OCI-LY3 (cell line): ENCODE data around the gene PROM1.

Experiments
- H2AFZ ChIP-seq: fragments of 200-600, 300-600 bp; shearing (Covaris generic); 2 replicates; pipeline ENCODE4 v1.6.0; 2014; ENCODE audit warnings: antibody characterized with exemption, low read depth, low read length
- H3K27ac ChIP-seq: fragments of 200-600, 300-600 bp; sonication (generic); 2 replicates; pipeline ENCODE4 v1.5.1; 2014; ENCODE audit warnings: mild to moderate bottlenecking, low read length, moderate library complexity, mixed read lengths
- H3K27me3 ChIP-seq: fragments of 200-600, 300-600 bp; sonication (generic); 2 replicates; pipeline ENCODE4 v1.6.1; 2014; ENCODE audit warnings: low read depth, low read length, mixed read lengths
- H3K36me3 ChIP-seq: fragments of 200-600, 300-600 bp; sonication (generic); replicated peaks from 2 replicates; pipeline ENCODE3; 2014; ENCODE audit warnings: low read depth, low read length, mixed read lengths
- H3K4me1 ChIP-seq: fragments of 300-600, 200-600 bp; sonication (generic); 2 replicates; pipeline ENCODE4 v1.6.1; 2014; ENCODE audit warnings: low read length, mixed read lengths
- H3K4me2 ChIP-seq: fragments of 200-600, 300-600 bp; sonication (generic); 2 replicates; pipeline ENCODE4 v1.6.1; 2014; ENCODE audit warnings: low read length, mixed read lengths
- H3K4me3 ChIP-seq: fragments of 300-600, 200-600 bp; sonication (generic); 2 replicates; pipeline ENCODE4 v1.5.1; 2014; ENCODE audit warnings: antibody characterized with exemption, mild to moderate bottlenecking, low read length, moderate library complexity
- H3K79me2 ChIP-seq: fragments of 300-600, 200-600 bp; shearing (Covaris generic); 2 replicates; pipeline ENCODE4 v1.6.1; 2014; ENCODE audit warnings: mild to moderate bottlenecking, low read length, mixed read lengths
- H3K9ac ChIP-seq: fragments of 300-600, 200-600 bp; shearing (Covaris generic); 2 replicates; pipeline ENCODE4 v1.6.0; 2014; ENCODE audit warnings: mild to moderate bottlenecking, low read length, moderate library complexity
- H3K9me3 ChIP-seq: fragments of 200-600, 300-600 bp; shearing (Covaris generic); 2 replicates; pipeline ENCODE4 v1.6.1; 2014; ENCODE audit warnings: low read length, mixed read lengths; ENCODE audit not compliant: insufficient read depth
- H4K20me1 ChIP-seq: fragments of 200-600, 300-600 bp; sonication (generic); 2 replicates; pipeline ENCODE4 v1.6.1; 2016; ENCODE audit warnings: low read length, mixed read lengths; ENCODE audit not compliant: insufficient read depth
- CTCF ChIP-seq: fragments of 200-600, 300-600 bp; sonication (generic); IDR thresholded peaks from 2 replicates; pipeline ENCODE4 v1.5.1; 2014; ENCODE audit warnings: antibody characterized with exemption, low read length, low read depth
- EZH2phosphoT487 ChIP-seq: fragments of 200-600 bp; shearing (Covaris generic); IDR thresholded peaks from 2 replicates; pipeline ENCODE4 v1.6.1; 2018; ENCODE audit warnings: antibody characterized with exemption, mixed run types, low read depth

Gene PROM1

DNA sequence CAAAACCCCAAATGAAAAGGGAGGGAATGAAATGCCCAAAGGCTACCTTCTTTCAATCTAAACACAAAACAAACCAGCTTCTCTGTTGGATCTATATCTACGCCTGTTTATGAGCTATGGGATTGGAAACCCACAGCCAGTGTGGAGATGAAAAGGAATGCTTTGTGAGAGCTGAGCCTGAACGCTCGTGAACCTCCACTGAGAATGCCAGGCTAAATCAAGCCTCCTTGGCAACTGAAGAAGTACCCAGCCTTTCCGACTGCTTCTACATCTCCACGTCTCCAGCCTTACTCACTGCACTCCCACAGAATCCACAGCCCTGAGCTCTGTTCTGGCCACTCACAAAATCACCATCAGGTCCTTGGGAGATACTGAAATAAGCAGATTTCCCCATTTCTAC is 31.8 kb downstream of the PROM1 start:
- no peaks in the 10 kb centered on the region for H3K36me3 ChIP-seq
- H2AFZ ChIP-seq = no peak overlapping the region
- no peaks in the 10 kb centered on the region for H3K9me3 ChIP-seq
- no peaks in the 10 kb centered on the region for H3K79me2 ChIP-seq
- no peak for TF ChIP-seq EZH2phosphoT487
- no peak for TF ChIP-seq CTCF
- no peak overlapping the region for H3K4me2 ChIP-seq
- H4K20me1 ChIP-seq = no peaks in the 10 kb centered on the region
- H3K4me3 ChIP-seq = no peak overlapping the region
- H3K27ac ChIP-seq = no peak overlapping the region
- peaks cover 3% of the 10 kb centered on the region; the same call in 1 of the 2 replicates for H3K27me3 ChIP-seq
- no peak overlapping the region for H3K9ac ChIP-seq
- no peaks in the 10 kb centered on the region for H3K4me1 ChIP-seq

GRCh38 chr4:16051132-16051531 is 32.7 kb downstream of the PROM1 start:
- H3K27me3 ChIP-seq = peaks cover 3% of the 10 kb centered on the region; the same call in 1 of the 2 replicates
- no peaks in the 10 kb centered on the region for H3K79me2 ChIP-seq
- no peak overlapping the region for H3K4me3 ChIP-seq
- H3K9ac ChIP-seq = no peak overlapping the region
- no peaks in the 10 kb centered on the region for H3K36me3 ChIP-seq
- H2AFZ ChIP-seq = no peak overlapping the region
- no peaks in the 10 kb centered on the region for H4K20me1 ChIP-seq
- no peak overlapping the region for H3K4me2 ChIP-seq
- no peak for TF ChIP-seq EZH2phosphoT487
- no peak for TF ChIP-seq CTCF
- no peaks in the 10 kb centered on the region for H3K4me1 ChIP-seq
- no peaks in the 10 kb centered on the region for H3K9me3 ChIP-seq
- no peak overlapping the region for H3K27ac ChIP-seq

GRCh38 chr4:16050669-16051068 is 33.2 kb downstream of the PROM1 start:
- no peak overlapping the region for H3K4me2 ChIP-seq
- H3K27me3 ChIP-seq = peaks cover 1% of the 10 kb centered on the region; the same call in 1 of the 2 replicates
- no peak overlapping the region for H2AFZ ChIP-seq
- H3K9ac ChIP-seq = no peak overlapping the region
- H3K9me3 ChIP-seq = no peaks in the 10 kb centered on the region
- no peaks in the 10 kb centered on the region for H3K79me2 ChIP-seq
- no peaks in the 10 kb centered on the region for H4K20me1 ChIP-seq
- no peaks in the 10 kb centered on the region for H3K36me3 ChIP-seq
- H3K27ac ChIP-seq = no peak overlapping the region
- TF ChIP-seq CTCF (no peak), EZH2phosphoT487 (no peak)
- H3K4me3 ChIP-seq = no peak overlapping the region
- no peaks in the 10 kb centered on the region for H3K4me1 ChIP-seq

DNA sequence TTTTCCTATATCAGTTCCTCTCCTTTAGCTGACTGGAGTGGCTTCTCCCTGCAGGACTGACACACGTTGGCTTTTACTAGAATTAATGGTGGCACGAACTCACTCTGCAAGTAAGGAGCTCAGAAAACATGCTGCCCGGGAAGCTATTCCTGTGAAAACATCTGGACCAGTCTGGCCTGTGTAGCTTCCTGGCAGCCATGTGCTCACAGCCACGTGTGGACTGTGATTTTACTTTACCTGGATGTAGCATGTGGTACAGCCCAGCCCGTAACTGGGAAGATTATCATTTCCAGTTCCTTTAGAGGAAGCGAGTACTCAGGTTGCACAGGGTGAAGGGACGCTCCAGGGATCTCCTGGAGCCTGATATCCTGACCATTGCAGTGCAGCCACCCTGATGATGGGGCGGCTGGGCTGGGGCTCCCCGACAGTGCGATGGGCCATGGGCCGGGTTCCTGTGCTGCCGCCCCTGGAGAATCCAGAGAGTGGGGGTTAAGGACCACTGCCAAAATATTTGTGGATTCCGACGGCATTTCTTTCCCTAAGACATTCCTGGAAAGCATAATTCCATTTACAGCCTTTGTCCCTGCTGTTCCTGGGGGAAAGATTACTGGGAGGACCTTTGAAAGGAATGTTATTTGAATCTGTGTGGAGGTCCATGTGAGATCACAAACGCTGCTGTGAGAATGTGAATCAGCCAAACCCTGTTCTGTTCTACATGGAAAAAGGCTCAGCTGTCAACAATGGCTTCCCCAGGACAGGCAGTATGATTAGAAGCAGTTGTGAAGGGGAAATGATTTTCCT is 35.0 kb downstream of the PROM1 start:
- no peak overlapping the region for H3K4me2 ChIP-seq
- TF ChIP-seq CTCF (no peak), EZH2phosphoT487 (no peak)

More for the DNA sequence above, 35.0 kb downstream of the PROM1 start:
- no peak overlapping the region for H3K9ac ChIP-seq
- no peaks in the 10 kb centered on the region for H3K36me3 ChIP-seq
- no peaks in the 10 kb centered on the region for H3K9me3 ChIP-seq
- H3K27ac ChIP-seq = no peak overlapping the region
- H3K4me3 ChIP-seq = no peak overlapping the region
- H4K20me1 ChIP-seq = no peaks in the 10 kb centered on the region
- H3K4me1 ChIP-seq = no peaks in the 10 kb centered on the region
- H3K27me3 ChIP-seq = no peaks in the 10 kb centered on the region
- no peaks in the 10 kb centered on the region for H3K79me2 ChIP-seq
- no peak overlapping the region for H2AFZ ChIP-seq
